GM18517 (cell line): ENCODE data around the gene FNDC3B.
"Not testable (repeated sequence)": the region's sequence is repeated elsewhere in the genome, so short reads cannot be mapped to it uniquely, and the experiment has no call there.

Experiments
- ATAC-seq: cut with Tn5 transposase; IDR thresholded peaks from one replicate; pipeline ENCODE4 v1.9.1; 2021; ENCODE audit warnings: mild to moderate bottlenecking, moderate library complexity; ENCODE audit not compliant: unreplicated experiment

FNDC3B gene

DNA sequence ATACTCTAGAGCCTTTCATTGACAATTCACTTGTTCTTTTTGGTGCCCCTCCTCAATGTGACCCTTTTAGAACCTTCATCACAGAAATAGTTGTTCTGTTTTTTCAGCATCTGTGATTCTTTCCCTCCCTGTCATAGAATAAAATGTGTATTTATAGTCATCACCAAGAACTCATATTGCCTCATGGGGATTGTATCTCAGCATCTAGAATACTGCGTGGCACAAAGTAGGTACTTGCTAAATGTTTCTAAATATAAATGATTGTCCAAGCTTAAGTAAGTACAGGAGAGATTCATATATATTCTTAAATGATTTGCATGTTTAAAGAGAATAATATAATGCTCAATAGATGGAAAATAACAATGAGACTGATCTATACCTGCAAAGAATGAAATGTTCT, 190.1 kb downstream of the FNDC3B start:
- no peak for ATAC-seq

- no peak for ATAC-seq
Measured at GRCh38 chr3:172231318-172231901, 192.0 kb downstream of the FNDC3B start.

- no peak for ATAC-seq
Measured at GRCh38 chr3:172232579-172233212, 193.3 kb downstream of the FNDC3B start.

GRCh38 chr3:172233474-172234277, 194.3 kb downstream of the FNDC3B start:
- no peak for ATAC-seq

- no peak for ATAC-seq
Measured at GRCh38 chr3:172235698-172236097, 196.3 kb downstream of the FNDC3B start.

GRCh38 chr3:172236771-172237742, 197.7 kb downstream of the FNDC3B start:
- ATAC-seq: no peak

GRCh38 chr3:172238188-172238587, 198.8 kb downstream of the FNDC3B start:
- ATAC-seq: no peak

DNA sequence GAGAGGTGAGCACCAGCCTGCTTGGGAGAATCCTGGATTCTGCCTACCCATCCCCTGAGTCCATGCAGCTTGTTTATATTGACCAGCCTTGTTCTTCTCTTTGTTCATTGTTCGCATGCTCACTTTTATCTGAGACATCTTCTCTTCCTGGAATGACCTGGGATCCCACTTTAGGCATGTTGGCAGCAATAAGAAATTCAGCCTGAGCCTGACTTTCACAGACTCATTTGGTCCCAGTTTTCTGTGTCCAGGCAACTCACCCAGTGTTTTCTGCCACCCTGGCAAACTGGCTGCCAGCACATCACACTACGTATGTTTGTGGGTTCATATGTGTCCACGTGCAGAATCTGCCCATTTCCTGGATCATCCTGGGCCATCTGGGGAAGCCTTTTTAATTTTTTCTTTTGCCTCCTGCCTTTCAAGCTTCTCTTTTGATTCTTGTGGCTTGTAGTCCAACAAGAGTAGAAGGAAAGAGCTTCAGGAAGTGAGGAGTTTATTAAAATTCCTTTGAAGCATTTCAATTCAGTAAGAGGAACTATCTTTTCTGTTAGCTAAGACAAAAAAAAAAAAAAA, 199.9 kb downstream of the FNDC3B start:
- no peak for ATAC-seq

DNA sequence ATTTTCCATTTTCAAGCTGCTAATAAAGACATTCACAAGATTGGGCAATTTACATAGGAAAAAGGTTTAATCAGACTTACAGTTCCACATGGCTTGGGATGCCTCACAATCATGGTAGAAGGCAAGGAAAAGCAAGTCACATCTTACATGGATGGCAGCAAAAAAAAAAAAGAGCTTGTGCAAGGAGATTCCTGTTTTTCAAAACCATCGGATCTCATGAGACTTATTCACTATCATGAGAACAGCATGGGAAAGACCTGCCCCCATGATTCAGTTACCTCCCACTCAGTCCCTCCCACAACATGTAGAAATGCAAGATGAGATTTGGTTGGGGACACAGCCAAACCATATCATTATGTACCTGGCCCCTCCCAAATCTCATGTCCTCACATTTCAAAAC, 202.0 kb downstream of the FNDC3B start:
- ATAC-seq: no peak

DNA sequence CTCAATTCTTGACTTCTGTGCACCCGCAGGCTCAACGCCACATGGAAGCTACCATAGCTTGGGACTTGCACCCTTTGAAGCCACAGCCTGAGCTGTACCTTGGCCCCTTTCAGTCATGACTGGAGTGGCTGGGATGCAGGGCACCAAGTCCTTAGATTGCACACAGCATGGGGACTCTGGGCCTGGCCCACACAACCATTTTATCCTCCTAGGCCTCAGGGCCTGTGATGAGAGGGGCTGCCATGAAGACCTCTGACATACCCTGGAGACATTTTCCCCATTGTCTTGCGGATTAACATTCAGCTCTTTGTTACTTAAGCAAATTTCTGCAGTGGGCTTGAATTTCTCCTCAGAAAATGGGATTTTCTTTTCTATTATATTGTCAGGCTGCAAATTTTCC, 203.1 kb downstream of the FNDC3B start:
- ATAC-seq: not testable (repeated sequence)

- not testable (repeated sequence) for ATAC-seq
Measured at GRCh38 chr3:172243376-172243775, 204.0 kb downstream of the FNDC3B start.

- ATAC-seq: no peak
Measured at GRCh38 chr3:172244011-172244410, 204.6 kb downstream of the FNDC3B start.

DNA sequence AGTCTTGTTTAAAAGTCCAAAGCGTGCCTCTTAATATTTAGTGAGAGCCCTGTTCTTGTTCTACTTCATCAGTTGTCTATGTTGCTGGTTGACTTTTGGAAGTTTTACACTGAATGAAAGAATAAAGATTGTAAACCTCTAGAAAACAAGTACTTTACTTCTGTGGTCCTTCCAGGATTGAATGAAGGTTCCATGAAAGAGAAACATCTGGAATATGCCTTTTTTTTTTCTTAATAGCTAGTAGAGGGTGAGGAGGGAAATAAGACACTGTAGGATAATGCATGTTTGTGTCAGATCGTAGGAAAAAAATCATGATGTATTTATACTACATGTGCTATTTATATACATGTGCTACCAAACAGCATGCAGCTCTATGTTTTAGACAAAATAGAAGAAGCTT, 205.9 kb downstream of the FNDC3B start:
- no peak for ATAC-seq

DNA sequence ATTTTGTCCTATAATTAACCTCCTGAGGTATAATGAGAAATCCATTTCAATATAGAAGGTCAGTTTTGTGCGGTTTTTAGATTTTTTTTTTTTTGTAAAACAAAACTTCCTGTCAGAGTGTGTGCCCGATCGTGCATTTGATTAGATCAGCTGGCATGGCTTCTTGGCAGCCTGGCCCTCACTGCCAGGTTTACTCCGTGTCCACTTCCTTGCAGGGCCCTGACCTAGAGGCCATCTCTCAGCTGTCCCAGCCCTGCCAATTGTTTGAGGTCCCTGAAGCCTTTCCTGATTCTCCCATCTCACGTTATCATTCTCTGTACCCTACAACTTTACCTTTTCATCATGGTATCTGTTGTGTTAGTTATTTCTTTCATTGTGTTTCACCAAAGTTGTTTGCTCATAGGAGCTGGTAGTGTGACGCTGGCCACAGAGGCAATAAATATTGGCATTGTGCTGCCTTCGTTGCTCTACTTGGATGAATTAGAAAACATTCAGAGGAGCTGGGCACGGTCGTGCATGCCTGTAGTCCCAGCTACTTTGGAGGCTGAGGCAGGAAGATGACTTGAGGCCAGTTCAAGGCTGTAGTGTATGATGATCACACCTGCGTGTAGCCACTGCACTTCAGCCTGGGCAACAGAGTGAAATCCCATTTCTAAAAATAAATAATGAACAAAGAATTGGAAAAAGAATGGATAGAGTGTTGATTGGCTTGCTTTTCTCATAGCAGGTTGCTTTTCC, 206.9 kb downstream of the FNDC3B start:
- no peak for ATAC-seq

- ATAC-seq: no peak
Measured at GRCh38 chr3:172247525-172248274, 208.3 kb downstream of the FNDC3B start.

DNA sequence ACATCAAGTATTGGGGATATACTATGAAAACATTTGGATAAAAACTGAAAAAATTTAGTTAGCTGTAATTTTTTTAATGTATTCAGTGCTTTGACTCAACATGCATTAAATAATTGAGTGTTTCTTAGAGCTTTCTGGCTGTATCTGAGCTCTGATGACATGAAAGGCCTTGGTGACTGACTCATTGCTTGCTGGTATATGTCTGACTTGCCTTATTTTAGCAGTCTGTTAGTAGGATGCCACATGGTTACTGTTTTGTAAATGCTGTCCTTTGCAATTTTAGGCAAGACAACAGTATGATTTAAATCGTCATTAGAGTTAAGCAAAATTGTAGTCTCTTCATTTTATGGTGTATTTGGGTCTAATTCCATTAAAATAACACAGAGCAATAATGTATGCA, 209.7 kb downstream of the FNDC3B start:
- ATAC-seq: no peak

DNA sequence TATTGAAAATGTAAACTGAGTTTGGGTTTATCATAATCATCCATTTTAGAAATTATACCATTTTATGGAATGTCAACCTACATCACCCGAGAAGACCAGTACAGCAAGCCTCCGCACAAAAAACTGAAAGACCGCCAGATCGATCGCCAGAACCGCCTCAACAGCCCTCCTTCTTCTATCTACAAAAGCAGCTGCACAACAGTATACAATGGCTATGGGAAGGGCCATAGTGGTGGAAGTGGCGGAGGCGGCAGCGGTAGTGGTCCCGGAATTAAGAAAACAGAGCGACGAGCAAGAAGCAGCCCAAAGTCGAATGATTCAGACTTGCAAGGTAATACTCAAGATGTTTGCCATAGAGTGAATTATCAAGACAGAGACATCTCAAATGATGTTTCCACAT, 211.8 kb downstream of the FNDC3B start:
- no peak for ATAC-seq

DNA sequence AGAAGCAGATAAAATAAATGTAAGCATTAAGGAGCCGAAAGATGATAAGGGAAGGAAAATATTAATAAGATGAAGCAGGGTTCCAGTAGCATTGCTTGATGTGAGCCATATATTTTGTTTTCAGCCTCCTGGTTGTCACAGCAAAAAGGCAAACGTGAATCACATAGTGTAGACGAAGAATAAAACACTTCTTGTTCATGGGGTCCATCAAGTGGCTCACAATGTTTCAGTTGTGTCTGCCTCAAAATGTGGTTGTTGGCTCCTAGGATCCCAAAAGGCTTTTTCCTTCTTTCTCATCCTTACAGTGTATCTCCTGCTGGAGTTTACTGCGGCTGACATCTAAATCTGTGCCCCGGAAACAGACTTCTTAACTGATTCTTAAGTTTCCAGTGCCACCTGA, 213.8 kb downstream of the FNDC3B start:
- ATAC-seq: no peak

DNA sequence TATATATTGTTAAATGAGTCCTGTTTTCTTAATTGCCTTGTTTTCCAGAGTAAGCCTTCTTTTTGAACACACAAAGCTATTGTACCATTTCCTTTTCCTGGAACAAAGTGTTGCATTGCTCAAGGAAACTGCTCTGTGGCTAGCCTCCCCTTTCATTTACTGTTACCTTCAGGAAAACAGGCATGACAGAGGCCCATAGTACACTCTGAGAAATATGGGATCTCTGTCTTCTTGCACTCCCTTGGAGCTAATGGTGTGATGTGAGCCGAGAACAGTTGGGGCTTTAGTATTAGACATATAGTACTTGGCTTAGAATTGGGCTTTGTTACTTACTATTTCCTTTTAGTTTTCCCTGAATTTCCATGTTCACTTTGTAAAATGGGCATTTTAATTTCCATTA, 215.2 kb downstream of the FNDC3B start:
- no peak for ATAC-seq
